Stimulated activated CD4-positive, alpha-beta T cell treated with anti-CD3 and anti-CD28 coated beads, Interleukin-1b, Interleukin-23, amount 100 ng/mL, for 4 hours (primary cell): ENCODE results near the gene ZIC2.

Experiments
- DNase-seq, 2 donors: peaks; one replicate each; pipeline ENCODE4 v3.0.0-alpha.2; 2020; ENCODE audit warnings: low read depth in 2 of 2

The ZIC2 gene

DNA sequence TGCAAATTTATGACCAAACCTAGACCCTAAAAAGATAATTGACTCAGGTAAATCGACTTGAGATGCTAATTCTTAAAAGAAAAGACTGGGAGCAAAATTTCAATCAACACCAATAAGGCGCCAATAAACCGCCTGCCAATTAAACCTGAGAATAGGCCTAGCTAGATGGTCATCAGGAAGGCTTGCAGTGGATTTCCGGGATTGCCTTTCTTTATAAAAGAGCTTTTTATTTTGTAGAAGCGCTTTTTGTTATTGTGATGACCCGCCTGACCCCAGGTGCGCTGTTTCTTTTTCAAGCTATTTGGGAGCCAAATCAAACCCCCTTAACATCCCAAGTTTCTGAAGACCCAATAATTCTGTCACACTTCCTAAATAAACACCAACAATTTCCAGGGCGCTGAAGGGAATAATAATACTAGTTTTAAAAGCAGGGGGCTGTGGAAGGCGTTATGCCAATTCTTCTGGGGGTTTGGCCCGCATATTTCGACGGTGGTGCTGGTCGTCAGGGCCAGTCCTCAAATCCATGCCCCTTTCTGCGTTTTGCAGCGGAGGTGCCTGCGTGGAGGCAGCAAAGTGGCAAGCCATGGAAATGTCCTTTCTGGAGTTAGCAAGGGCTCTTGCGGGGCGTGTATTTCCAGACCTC is 7.2 kb upstream of the ZIC2 start:
- no peak for DNase-seq

DNA sequence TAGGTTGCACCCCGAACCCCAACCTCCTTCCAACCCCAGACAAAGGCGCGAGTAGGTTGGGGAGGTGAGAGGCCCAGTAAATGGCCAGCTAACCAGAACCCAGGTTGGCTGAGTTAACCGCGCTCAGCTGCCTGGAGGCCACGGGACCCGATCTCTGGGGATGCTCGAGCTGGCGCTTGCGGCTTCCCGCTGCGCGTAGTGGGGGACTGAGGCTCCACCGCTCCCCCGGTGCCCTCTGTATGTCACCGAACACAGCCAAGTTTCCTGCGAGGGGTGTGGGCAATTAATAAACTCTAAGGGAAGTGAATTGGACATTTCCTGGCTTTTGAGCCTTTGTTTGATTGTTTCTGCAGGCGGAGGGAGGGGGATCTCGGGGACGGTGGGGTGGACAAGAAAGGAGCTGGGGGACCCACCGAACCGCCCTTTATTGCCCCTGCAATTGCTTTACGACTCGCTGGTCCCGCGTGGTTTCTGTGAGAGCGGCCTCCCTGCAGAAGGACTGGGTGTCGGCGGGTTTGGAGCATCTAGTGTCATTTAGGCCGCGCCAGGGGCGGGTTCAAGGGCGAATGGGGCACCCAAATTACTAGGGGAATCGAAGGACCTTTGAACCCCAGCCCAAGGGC is 6.5 kb upstream of the ZIC2 start:
- DNase-seq = no peak

- DNase-seq = no peak
Observed at GRCh38 chr13:99975626-99976025, 6.0 kb upstream of the ZIC2 start.

- DNase-seq = no peak
Observed at GRCh38 chr13:99976575-99976974, 5.0 kb upstream of the ZIC2 start.

- no peak for DNase-seq
Observed at GRCh38 chr13:99977334-99977911, 4.2 kb upstream of the ZIC2 start.

DNA sequence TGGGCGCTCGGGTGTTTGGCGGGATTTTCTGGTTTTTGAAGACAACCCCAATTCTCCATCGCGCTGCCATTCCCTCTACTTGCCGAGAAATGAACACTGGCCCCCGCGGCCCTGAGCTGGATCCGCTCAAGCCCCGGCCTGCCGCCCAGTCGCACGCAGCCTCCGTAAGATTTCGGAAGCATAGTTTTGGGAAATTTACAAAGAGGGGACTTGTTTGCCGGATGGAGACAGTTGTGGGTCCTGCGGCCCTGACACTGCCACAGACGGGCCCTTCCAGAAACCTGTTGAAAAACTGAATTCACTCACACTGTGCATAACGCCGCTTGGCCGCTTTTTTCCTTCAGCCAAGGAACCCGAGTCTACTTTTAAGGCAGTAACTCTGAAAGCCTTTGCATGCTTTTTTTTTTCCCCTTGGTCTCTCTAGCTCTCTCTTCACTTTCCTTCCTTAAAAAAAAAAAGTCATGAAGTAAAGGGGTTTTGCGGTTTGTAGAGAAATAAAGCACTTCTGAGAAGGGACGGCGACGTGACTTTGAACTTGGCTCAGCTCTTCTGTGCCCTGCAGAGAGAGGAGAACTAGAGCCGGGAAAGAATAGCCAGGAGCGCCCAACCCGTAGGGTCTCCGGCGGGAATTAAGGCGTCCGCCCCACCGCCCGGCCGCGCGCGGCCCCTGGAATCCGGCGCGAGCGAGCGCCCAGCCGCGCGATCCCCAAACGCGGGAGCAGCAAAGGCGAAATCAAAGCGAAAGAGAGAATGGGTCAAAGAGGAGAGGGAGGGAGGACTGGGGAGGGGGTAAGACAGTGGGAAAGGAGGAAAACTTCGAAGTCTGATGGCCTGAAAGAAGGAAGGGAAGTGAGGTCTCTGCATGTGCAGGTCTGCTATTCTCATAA is 3.4 kb upstream of the ZIC2 start:
- DNase-seq = no peak

DNA sequence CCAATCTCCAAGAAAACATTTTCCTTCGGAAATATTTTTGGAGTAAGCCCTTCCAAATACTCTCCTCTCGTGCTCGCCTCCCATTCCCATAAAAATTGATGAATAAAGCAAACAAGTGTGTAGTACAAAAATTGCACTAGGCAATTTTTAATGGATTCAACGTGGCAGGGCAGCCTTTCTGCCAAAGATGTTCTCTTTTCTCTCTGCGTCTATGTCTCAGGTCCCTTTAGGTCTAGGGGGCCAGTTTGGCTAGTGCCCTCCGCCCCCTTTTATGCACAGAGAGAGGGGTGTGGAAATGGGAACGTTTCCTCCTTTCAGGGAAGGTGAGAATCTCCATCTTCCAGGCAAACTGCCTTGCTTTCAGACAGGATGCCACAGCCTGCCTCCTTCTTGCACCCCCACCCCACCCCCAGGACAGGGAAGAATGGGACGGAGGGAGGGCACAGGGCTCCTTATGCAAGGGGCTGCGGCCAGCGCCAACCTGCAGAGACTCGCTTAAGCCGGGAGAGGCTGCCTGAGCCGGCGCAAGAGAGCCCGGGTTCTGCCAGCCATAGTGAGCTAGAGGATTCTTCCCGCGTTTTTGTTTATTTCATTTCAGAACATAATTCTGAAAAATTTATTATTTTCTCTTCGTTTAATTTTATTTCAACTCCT is 2.7 kb upstream of the ZIC2 start:
- DNase-seq = no peak

DNA sequence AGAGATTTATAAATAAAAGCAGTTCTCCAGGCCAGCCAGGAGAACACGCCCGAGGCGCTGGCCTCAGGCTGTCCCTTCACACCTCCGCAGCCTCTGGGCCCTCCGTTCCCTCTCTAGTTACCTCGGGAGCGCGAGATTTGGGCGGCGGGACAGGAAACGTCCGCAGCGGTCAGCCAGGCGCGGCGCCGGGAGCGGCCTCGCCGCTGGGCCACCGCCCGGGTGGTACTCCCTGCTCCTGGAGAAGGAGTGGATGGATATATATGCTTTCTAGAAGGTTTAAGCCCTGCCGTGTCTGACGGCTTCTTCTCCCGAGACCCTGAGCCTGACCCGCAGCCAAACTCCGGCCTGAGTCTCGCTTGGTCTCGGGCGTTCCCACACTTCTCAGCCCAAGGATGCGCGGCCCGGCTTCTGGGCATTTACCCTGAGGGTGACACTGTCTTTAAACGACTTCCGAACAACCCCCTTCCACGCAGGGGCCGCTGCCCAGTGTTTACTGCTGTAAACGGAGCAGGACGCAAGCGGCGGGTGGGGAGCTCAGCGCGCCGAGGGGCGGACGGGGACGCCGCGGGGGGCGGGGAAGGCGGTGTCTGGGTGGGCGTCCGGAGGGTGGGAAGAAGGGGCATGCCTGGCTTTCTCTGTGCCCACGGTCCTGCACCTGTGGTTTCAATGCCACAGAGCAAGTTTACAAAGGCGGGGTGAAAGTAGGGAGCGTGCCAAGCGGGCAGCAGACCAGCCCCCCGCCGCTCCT is 2.0 kb upstream of the ZIC2 start:
- no peak for DNase-seq

DNA sequence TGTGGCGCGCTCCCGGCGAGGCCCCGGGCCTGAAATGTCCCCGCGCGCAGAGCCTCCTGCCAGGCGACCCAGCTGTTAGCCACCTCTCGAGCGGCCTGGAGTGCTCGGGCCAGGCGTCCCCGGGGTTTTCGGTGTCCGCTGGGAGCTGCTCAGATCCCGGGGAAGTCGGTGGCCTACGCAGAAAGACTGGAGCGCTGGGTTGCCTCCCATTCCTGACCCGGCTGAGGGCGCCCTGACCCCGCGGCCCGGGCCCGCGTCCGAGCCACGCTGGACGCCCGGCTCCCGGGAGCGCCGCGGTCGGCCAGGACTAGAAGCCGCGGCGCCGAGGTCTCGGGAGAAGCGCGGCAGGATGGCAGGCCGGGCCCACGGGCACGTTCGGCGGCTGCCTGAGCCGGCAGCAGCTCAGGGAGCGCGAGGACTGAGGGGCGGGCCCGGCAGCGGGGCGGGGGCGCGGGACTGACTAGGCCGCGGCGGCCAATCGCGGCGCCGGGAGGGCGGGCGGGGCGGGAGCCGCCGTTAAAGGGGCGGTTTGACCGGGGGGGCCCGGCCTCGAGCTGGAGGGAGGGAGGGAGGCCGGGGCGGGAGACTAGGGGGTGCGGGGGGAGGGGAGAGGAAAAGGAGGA is 1.3 kb upstream of the ZIC2 start:
- peak; percentile 45 to 65 for DNase-seq

- DNase-seq = no peak
Observed at GRCh38 chr13:99980824-99981734, 505 bp upstream of the ZIC2 start.

- no peak for DNase-seq
Observed at GRCh38 chr13:99982036-99982730, 599 bp downstream of the ZIC2 start.

- DNase-seq = no peak
Observed at GRCh38 chr13:99982731-99983498, 1.3 kb downstream of the ZIC2 start.

DNA sequence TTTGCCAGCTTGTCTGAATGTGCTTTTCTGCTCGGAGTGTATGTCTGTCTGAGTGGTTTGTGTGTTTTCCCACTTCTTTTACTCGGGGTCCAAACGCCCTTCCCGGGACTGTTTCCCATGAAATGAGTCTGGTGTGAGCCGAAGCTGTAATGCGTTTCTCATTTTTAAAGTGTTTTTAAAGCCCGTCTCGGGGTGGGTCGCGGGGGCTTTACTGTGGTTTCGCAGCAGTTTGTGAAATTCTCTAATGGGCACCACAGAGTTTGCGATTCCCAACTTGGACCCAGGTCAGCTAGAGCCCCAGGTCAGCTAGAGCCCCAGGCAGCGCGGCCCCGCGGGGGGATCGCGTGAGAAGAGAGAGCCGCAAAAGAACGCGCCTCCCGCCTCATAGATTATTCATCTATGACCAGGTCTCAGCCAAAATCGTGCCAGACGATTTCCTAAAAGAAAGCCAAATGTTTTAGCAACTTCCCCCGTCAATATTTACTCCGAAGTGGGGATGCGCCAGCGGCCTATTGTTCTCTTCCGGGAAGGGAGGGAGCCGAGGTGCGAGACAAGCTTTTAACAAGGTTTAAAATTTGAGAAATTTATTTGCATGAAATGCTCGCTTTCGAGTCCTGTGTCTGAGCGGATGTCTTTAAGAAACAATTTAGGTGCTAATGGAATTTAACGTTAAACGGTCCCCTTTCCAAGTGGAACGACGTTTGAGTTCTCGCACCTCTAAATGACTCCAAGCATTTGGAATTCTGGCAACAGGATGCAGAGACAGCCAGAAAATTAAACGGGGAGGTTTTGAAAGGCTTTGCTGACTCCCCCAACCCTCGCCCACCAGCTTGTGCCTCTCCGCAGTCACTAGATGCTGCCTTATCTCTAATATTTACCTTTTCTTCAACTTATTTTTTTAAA is 2.2 kb downstream of the ZIC2 start:
- DNase-seq = no peak

DNA sequence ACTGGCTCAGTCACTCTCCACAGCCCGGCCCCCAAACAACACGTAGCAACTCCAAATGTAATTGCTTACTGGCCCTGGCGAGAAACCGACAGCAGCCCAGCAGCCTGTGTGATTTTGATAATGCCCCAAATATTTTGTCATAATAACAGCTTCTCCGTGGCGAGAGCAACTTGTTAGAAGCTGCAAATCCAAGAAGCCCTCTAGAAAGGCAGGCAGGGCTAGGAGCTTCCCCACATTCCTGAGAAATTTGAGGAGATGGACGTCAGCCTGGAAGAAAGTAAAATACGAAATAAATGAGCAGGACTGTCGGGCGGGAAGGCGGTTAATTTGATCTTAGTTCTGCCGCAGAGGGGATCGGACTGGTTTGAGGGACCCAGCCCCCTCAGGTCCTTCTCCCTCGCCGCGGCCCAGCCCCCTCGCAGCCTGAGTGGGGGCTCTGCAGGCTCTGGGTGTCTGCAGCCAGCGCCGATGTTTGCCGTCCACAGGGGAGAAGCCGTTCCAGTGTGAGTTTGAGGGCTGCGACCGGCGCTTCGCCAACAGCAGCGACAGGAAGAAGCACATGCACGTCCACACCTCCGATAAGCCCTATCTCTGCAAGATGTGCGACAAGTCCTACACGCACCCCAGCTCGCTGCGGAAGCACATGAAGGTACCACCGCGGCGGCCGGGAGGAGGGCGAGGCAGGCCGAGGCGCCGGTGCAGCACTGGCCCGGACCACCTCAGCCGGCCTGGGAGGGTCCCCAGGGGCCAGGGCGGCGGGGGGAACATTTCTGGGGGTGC is 3.1 kb downstream of the ZIC2 start:
- DNase-seq = no peak

DNA sequence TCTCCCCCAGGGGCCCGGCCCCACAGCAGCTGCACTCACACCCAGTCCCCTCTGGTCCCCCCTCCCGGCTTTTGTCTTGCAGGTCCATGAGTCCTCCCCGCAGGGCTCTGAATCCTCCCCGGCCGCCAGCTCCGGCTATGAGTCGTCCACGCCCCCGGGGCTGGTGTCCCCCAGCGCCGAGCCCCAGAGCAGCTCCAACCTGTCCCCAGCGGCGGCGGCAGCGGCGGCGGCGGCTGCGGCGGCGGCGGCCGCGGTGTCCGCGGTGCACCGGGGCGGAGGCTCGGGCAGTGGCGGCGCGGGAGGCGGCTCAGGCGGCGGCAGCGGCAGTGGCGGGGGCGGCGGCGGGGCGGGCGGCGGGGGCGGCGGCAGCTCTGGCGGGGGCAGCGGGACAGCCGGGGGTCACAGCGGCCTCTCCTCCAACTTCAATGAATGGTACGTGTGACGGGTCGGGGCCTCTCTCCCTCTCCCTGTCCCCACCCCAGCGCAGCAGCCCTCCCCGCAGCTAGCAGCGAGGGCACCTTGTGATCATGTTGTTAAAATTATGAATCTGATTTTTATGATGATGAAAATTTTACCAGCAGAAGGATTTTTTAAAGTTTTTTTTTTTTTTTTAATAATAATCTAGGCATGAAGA is 3.8 kb downstream of the ZIC2 start:
- DNase-seq = no peak
